Measurements from ENCODE around the gene TEDDM1. TPM values are rescaled to one million over a fixed set of nuclear protein-coding genes. Genes with fewer than 3 reads are reported as not detected.

The TEDDM1 gene
- total RNA-seq, 2 experiments from 2014 or later, result not detected

DNA sequence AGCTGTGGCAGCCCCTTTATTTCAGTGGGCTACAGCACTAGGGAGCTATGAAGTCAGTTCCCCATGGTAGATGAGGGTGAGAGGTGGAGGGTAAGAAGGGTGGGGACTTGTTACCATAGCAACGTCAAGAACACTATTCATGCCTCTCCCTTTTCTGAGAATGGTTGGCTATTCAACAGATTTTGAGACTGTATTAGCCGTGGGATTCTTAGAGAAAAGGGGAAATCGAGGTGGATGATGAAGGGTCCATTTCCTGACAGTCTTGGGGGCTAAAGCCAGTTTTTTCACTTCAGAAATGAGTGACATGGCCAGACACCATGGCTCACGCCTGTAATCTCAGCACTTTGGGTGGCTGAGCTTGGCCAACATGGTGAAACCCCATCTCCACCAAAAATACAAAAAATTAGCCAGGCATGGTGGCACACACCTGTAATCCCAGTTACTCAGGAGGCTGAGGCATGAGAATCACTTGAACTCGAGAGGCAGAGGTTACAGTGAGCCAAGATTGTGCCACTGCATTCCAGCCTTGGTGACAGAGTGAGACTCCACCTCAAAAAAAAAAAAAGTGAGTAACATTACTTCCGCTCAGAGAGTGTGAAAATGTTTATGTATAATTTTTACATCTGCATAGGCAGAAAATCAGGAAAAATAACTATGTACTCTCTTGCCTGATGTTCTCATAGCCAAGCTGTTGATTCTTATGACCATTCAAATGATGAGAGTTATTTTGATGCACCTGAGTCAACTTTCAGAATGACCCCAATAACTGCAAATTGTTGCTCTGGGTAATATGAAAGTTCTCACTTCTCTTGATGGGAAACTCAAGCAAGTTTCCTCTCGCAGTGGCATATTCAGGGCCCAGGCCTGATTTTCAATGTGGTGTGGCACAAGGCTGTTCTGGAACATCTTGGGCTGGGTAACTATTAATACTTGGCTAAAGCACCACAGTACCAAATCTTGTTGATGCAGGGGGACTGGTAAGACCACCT lies 26.3 kb upstream of the TEDDM1 start:
- POLR2A ChIA-PET, result no interaction called here
- peaks cover 27% of the 10 kb centered on the region for H3K27me3 Mint-ChIP-seq

DNA sequence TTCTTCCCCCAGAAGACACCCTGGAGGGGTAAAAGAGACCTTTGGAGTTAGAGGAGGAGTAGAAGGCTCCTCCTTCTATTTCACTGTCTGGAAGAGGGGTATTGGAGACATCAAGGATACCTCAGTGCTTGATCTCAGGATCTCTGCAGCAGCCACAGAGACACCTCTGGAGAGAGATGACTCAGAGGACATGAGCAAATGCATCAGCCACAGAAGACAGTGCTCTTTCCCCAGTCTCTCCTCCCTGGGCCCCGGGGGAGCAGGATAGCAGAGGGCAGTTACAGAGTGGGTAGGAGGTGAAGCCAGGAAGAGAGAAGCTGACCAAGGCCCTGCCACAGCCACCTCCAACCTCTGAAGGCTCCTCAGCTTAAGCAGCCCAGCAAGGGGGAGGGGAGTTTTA lies 15.3 kb upstream of the TEDDM1 start:
- Mint-ChIP-seq H3K4me3 (no peak overlapping the region), H3K9me3 (no peaks in the 10 kb centered on the region), H3K27ac (no peak overlapping the region), H3K36me3 (ENCODE audit: low read depth) (no peaks in the 10 kb centered on the region), H3K4me1 (peaks cover 1% of the 10 kb centered on the region), H3K27me3 (peaks cover 29% of the 10 kb centered on the region)
- POLR2A ChIA-PET, result no interaction called here
- CTCF ChIA-PET, result no interaction called here
- no peak for DNase-seq

More for the DNA sequence above, 26.3 kb upstream of the TEDDM1 start:
- DNase-seq, result no peak
- H3K27ac Mint-ChIP-seq, result no peak overlapping the region
- H3K4me1 Mint-ChIP-seq, result peaks cover 16% of the 10 kb centered on the region
- CTCF ChIA-PET, result interaction anchor here (0.6 to 0.7 kb wide), 2 partner anchors 35 to 322 kb away, joined by 4 to 7 read pairs; partner anchors contain the start of gene GLUL
- H3K9me3 Mint-ChIP-seq, result no peaks in the 10 kb centered on the region
- H3K36me3 Mint-ChIP-seq (ENCODE audit: low read depth), result no peaks in the 10 kb centered on the region
- no peak overlapping the region for H3K4me3 Mint-ChIP-seq

DNA sequence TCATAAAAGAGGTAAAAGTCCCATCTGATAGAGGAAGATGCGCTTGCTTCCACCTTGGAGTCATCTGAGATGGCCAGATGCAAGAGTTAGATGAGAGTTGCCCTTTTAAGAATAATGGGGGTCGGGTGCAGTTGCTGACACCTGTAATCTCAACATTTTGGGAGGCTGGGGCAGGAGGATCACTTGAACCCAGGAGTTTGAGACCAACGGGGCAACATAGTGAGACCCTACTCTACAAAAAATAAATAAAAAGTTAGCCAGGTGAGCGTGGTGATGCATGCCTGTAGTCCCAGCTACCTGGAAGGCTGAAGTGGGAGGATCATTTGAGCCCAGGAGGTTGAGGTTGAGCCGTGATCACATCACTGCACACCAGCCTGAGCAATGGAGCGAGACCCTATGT lies 13.5 kb upstream of the TEDDM1 start:
- ChIA-PET CTCF (no interaction called here), POLR2A (no interaction called here)
- H3K4me3 Mint-ChIP-seq, result no peak overlapping the region

DNA sequence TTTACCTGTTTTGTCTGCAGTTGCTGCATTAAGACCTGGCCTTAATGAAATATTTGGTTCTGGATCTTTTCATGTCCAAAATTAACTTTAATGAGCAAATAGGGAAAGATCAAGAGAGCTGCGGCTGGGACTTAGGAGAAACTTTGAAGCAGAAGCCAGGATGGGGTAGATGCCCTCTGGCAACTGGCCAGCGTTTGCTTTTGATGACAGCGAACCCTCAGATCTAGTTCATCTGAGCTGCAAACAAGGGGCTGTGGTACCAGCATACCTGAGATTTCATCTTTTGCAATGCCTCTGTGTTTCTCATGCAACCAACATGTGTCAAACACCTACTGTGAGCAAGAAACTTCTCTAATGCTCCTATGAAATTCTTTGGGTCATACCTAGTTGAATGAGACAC lies 13.0 kb upstream of the TEDDM1 start:
- no peak for DNase-seq
- CTCF ChIA-PET, result interaction anchor here (0.6 to 1.1 kb wide), 4 partner anchors 17 to 739 kb away, joined by 3 read pairs; no protein-coding TSS in a partner anchor
- H3K36me3 Mint-ChIP-seq (ENCODE audit: low read depth), result no peaks in the 10 kb centered on the region
- POLR2A ChIA-PET, result no interaction called here
- no peak overlapping the region for H3K27ac Mint-ChIP-seq
- H3K9me3 Mint-ChIP-seq, result no peaks in the 10 kb centered on the region
- peaks cover 22% of the 10 kb centered on the region for H3K27me3 Mint-ChIP-seq
- H3K4me1 Mint-ChIP-seq, result peaks cover 1% of the 10 kb centered on the region
- no peak overlapping the region for H3K4me3 Mint-ChIP-seq

More for the DNA sequence above, 13.5 kb upstream of the TEDDM1 start:
- H3K9me3 Mint-ChIP-seq, result no peaks in the 10 kb centered on the region
- DNase-seq, result no peak
- peaks cover 1% of the 10 kb centered on the region for H3K4me1 Mint-ChIP-seq
- H3K36me3 Mint-ChIP-seq (ENCODE audit: low read depth), result no peaks in the 10 kb centered on the region
- H3K27ac Mint-ChIP-seq, result no peak overlapping the region
- peaks cover 24% of the 10 kb centered on the region for H3K27me3 Mint-ChIP-seq

DNA sequence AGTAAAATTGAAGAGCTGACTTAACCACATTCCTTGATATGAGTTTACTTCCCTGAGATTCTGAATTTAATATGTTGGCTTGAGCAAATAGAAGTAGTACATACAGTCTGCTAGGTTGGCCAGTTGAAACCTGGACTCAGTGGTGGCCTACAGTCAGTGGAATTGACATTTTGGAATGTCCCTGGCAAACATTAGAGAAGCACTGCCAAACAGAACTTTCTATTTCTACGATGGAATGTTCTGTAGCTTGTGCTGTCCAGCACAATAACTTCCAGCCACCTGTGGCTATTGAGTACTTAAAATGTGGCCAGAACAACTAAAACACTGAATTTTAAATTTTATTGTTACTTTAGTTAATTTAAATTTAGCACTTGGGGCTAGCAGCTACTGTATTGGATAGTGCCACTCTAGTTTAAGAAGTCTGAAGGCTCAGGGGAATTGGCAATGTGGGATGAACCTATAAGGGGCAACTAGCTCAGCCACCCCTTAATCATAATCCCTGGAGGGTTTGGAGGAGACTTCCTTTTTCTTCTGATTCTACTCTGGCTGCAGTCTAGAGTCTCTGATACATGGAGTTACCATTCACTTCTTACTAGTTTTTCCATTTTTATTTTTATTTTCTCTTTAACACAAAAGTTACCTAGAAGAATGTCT lies 10.3 kb upstream of the TEDDM1 start:
- no peaks in the 10 kb centered on the region for H3K36me3 Mint-ChIP-seq (ENCODE audit: low read depth)
- peaks cover 40% of the 10 kb centered on the region for H3K27me3 Mint-ChIP-seq
- ChIA-PET CTCF (no interaction called here), POLR2A (no interaction called here)
- H3K4me1 Mint-ChIP-seq, result no peaks in the 10 kb centered on the region
- peaks cover 2% of the 10 kb centered on the region for H3K9me3 Mint-ChIP-seq
- no peak overlapping the region for H3K4me3 Mint-ChIP-seq
- no peak overlapping the region for H3K27ac Mint-ChIP-seq
- DNase-seq, result no peak

DNA sequence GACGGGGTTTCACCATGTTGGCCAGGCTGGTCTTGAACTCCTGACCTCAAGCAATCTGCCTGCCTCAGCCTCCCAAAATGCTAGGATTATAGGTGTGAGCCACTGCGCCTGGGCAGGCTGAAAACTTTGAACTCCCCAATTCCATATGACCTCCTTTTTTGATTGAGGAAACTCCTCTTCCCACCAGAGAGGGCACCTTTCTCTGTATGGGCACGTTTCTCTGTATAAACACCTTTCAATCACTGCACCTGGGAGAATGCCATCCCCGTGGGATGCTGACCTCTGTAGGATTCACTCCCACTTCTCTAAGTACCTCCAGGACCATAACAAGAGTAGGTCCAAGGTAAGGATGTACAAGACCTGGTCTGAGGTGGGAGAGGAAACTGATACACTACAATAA lies 9.7 kb upstream of the TEDDM1 start:
- Mint-ChIP-seq H3K9me3 (peaks cover 5% of the 10 kb centered on the region), H3K27ac (no peak overlapping the region), H3K27me3 (peaks cover 44% of the 10 kb centered on the region), H3K4me3 (no peak overlapping the region), H3K36me3 (ENCODE audit: low read depth) (no peaks in the 10 kb centered on the region), H3K4me1 (no peaks in the 10 kb centered on the region)
- POLR2A ChIA-PET, result no interaction called here
- CTCF ChIA-PET, result no interaction called here
- DNase-seq, result no peak

DNA sequence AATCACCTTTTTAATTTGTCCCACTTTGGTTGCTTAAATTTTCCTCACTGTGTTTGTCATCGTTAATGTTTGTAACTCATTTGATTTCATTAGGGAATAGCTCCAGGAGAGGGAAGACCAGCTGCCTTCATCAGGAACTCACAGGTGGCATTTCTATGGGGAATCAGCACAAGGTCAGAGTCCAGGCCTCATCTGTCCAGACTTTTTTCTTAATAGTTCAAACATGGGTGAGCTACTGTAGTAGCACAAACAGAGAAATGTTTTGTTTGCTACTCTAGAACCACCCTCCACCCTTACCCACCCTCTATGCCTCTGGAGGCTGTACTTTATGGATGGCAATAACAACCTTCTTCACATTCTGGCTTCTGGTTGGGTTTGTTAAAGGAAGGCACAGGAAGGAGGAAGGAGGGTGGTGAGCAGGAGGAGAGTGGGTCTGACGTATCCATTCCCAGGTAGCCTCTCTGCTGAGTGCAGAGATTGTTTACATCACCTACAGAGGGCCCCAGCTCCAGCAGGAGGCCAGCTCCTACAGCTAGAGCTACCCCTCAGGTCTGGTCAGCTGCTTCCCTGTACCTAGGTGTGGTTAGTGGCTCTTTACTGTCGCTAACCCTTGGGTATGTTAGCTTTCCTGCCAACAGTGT lies 8.1 kb upstream of the TEDDM1 start:
- H3K27ac Mint-ChIP-seq, result no peak overlapping the region
- ChIA-PET CTCF (interaction anchor here (0.9 kb wide), 1 partner anchor 265 kb away, joined by 3 read pairs; no protein-coding TSS in a partner anchor), POLR2A (no interaction called here)
- DNase-seq, result no peak
- no peaks in the 10 kb centered on the region for H3K36me3 Mint-ChIP-seq (ENCODE audit: low read depth)
- no peak overlapping the region for H3K4me3 Mint-ChIP-seq
- peaks cover 36% of the 10 kb centered on the region for H3K27me3 Mint-ChIP-seq
- no peaks in the 10 kb centered on the region for H3K4me1 Mint-ChIP-seq
- peaks cover 5% of the 10 kb centered on the region for H3K9me3 Mint-ChIP-seq

DNA sequence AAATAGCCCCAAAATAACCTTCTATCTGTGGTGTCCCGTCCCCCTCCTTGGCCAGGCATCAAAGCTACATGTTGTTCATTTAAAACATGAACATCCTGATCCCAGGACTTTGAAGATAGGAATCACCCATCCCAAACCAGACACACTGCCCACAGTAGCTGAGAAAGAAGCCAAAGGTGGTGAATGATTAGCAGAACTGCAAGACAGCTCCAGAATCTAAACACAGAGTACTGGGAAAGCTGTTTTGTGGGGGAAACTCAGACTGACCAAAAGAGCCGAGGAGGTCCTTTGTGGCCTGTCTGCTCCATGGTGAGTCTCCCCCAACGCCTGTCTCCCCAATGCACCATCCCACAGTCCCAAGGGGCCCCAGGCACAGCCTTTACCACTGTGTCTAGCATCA lies 7.3 kb upstream of the TEDDM1 start:
- ChIA-PET CTCF (interaction anchor here (0.9 to 1.2 kb wide), 2 partner anchors 11 to 264 kb away, joined by 3 read pairs; no protein-coding TSS in a partner anchor), POLR2A (no interaction called here)

DNA sequence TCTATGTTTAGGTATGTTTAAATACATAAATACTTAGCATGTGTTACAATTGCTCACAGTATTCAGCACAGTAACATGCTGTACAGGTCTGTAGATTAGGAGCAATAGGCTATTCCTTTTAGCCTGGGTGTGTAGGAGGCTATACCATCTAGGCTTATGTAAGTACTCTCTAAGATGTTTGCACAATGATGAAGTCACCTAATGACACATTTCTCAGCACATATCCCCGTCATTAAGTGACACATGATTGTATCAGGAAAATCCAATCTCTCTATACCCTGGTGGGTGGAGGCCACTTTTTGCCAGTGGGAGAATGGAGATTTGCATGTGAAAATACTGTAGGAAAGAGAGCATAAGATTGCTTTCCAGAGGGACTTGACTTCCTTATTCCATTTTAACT lies 5.5 kb upstream of the TEDDM1 start:
- DNase-seq, result no peak
- Mint-ChIP-seq H3K4me1 (no peaks in the 10 kb centered on the region), H3K36me3 (ENCODE audit: low read depth) (no peaks in the 10 kb centered on the region), H3K9me3 (peaks cover 5% of the 10 kb centered on the region), H3K27me3 (peaks cover 40% of the 10 kb centered on the region), H3K27ac (no peak overlapping the region), H3K4me3 (no peak overlapping the region)
- ChIA-PET POLR2A (no interaction called here), CTCF (interaction anchor here (1.1 to 1.4 kb wide), 2 partner anchors 9 to 321 kb away, joined by 3 to 4 read pairs; no protein-coding TSS in a partner anchor)

More for the DNA sequence above, 7.3 kb upstream of the TEDDM1 start:
- Mint-ChIP-seq H3K9me3 (peaks cover 5% of the 10 kb centered on the region), H3K27me3 (peaks cover 42% of the 10 kb centered on the region), H3K36me3 (ENCODE audit: low read depth) (no peaks in the 10 kb centered on the region), H3K4me3 (no peak overlapping the region), H3K27ac (no peak overlapping the region), H3K4me1 (no peaks in the 10 kb centered on the region)
- DNase-seq, result no peak

DNA sequence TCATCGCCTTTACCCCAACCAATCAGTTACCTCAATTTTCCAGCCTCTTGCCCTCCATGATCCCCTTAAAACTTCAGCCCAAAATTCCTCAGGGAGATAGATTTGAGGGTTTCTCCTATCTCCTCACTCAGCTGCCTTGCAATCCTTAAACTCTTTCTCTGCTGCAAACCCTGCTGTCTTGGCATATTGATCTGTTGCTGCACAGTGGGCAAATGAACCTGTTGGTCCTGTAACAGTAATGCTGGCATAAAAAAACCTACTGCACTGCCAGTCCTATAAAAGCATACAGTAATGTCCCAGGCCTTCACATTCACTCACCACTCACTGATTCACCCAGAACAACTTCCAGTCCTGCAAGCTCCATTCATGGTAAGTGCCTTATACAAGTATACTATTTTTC lies 5.1 kb upstream of the TEDDM1 start:
- POLR2A ChIA-PET, result no interaction called here
- no peaks in the 10 kb centered on the region for H3K4me1 Mint-ChIP-seq
- H3K4me3 Mint-ChIP-seq, result no peak overlapping the region
- CTCF ChIA-PET, result interaction anchor here (0.7 to 1.4 kb wide), 5 partner anchors 9 to 321 kb away, joined by 3 to 5 read pairs (median 3); no protein-coding TSS in a partner anchor
- DNase-seq, result no peak
- H3K27ac Mint-ChIP-seq, result no peak overlapping the region
- no peaks in the 10 kb centered on the region for H3K36me3 Mint-ChIP-seq (ENCODE audit: low read depth)
- H3K27me3 Mint-ChIP-seq, result peaks cover 40% of the 10 kb centered on the region
- peaks cover 5% of the 10 kb centered on the region for H3K9me3 Mint-ChIP-seq

DNA sequence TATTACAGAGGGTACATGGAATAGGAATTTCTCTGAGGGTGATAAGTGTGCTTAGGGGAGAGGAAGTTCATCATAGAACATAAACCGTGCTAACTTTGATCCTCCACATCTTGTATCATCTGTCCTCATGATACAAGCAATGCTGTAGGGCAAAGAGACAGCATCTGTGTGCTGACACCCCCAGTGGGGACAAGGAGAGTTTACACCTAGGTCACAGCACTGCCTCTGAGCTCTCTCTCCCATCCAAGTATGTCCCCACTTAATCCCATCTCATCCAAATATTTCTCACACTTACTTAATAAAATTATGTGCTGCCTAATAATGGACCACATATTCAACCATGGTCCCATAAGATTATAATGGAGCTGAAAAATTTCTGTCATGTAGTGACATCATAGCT lies 4.3 kb upstream of the TEDDM1 start:
- Mint-ChIP-seq H3K4me3 (no peak overlapping the region), H3K27ac (no peak overlapping the region), H3K4me1 (no peaks in the 10 kb centered on the region), H3K9me3 (peaks cover 5% of the 10 kb centered on the region), H3K27me3 (peaks cover 37% of the 10 kb centered on the region), H3K36me3 (ENCODE audit: low read depth) (no peaks in the 10 kb centered on the region)
- no peak for DNase-seq
- POLR2A ChIA-PET, result no interaction called here
- CTCF ChIA-PET, result interaction anchor here (0.7 to 1.4 kb wide), 5 partner anchors 8 to 320 kb away, joined by 3 to 5 read pairs (median 3); no protein-coding TSS in a partner anchor

DNA sequence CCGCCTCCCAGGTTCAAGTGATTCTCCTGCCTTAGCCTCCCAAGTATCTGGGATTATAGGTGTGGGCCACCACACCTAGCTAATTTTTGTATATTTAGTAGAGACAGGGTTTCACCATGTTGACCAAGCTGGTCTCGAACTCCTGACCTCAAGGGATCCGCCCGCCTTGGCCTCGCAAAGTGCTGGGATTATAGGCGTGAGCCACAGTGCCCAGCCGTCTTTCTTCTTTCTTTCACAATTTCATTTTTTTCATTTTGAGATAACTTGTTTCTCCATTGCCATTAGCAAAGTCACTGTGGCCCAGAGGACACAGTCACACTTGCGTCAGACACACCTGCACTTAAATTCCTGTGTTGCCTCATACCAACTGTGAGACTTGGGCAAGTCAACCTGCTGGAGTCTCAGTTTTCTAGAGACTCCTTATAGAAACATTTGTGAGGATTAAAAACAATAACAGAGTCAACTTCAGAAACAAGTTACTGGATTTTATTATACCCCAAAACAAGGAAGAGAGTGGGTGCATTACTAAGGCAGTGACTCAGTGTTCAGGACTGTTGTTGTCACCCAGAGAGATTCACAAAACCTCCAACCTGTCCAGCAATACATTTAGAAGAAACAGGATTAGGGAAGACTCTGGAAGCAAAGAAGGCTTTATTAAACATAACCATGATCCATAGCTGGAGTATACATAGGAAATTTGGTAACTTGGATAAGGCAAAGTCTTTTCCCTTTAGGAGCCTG lies 2.6 kb downstream of the TEDDM1 start:
- POLR2A ChIA-PET, result interaction anchor here (1.2 to 1.4 kb wide), 2 partner anchors 254 to 310 kb away, joined by 3 to 5 read pairs; no protein-coding TSS in a partner anchor
- H3K27ac Mint-ChIP-seq, result no peak overlapping the region

More for the DNA sequence above, 2.6 kb downstream of the TEDDM1 start:
- CTCF ChIA-PET, result interaction anchor here (1.1 to 3.5 kb wide), 11 partner anchors 8 to 1071 kb away, joined by 3 to 57 read pairs (median 5); no protein-coding TSS in a partner anchor
- H3K36me3 Mint-ChIP-seq (ENCODE audit: low read depth), result peaks cover 1% of the 10 kb centered on the region
- H3K4me1 Mint-ChIP-seq, result peaks cover 9% of the 10 kb centered on the region
- DNase-seq, result no peak
- no peak overlapping the region for H3K4me3 Mint-ChIP-seq
- peaks cover 13% of the 10 kb centered on the region for H3K27me3 Mint-ChIP-seq
- H3K9me3 Mint-ChIP-seq, result no peaks in the 10 kb centered on the region
